ENCODE measurements around the gene CLDND1.
"Not testable (repeated sequence)": the region's sequence is repeated elsewhere in the genome, so short reads cannot be mapped to it uniquely, and the experiment has no call there.

CLDND1 gene

GRCh38 chr3:98564282-98565005, 41.7 kb upstream of the CLDND1 start:
- TF ChIP-seq CTCF (IDR thresholded peaks at IDR 0.05; ENCODE audit: insufficient read depth, low read length, poor library complexity, severe bottlenecking): no peak
- peak; percentile 57 for DNase-seq (ENCODE audit: extremely low read depth, insufficient read length)
- 0 out of 2 replicates have a peak overlapping the region, but pooled peaks have one; percentile 28 for H3K4me3 ChIP-seq (replicated peaks; ENCODE audit: low read depth, low read length)
- H3K27me3 ChIP-seq (replicated peaks; ENCODE audit: control insufficient read depth, insufficient read depth, low read length): no peaks in the 10 kb centered on the region
- H3K36me3 ChIP-seq (ENCODE audit: control insufficient read depth, insufficient read depth, low read length): no peaks in the 10 kb centered on the region

- DNase-seq (ENCODE audit: extremely low read depth, insufficient read length): peak; percentile 78
- H3K4me3 ChIP-seq (replicated peaks; ENCODE audit: low read depth, low read length): peak overlapping the region; percentile 69
- no peak for TF ChIP-seq CTCF (IDR thresholded peaks at IDR 0.05; ENCODE audit: insufficient read depth, low read length, poor library complexity, severe bottlenecking)
These were observed 41.1 kb upstream of the CLDND1 start for GRCh38 chr3:98563661-98564281.

GRCh38 chr3:98561727-98562521, 39.2 kb upstream of the CLDND1 start:
- peak; percentile 41 for DNase-seq (ENCODE audit: extremely low read depth, insufficient read length)
- H3K4me3 ChIP-seq (replicated peaks; ENCODE audit: low read depth, low read length): peak overlapping the region; percentile 69
- TF ChIP-seq CTCF (IDR thresholded peaks at IDR 0.05; ENCODE audit: insufficient read depth, low read length, poor library complexity, severe bottlenecking): no peak
- H3K36me3 ChIP-seq (ENCODE audit: control insufficient read depth, insufficient read depth, low read length): no peaks in the 10 kb centered on the region
- no peaks in the 10 kb centered on the region for H3K27me3 ChIP-seq (replicated peaks; ENCODE audit: control insufficient read depth, insufficient read depth, low read length)

More at GRCh38 chr3:98563661-98564281, 41.1 kb upstream of the CLDND1 start:
- Histone ChIP-seq H3K36me3 (ENCODE audit: control insufficient read depth, insufficient read depth, low read length) (no peaks in the 10 kb centered on the region), H3K27me3 (replicated peaks; ENCODE audit: control insufficient read depth, insufficient read depth, low read length) (no peaks in the 10 kb centered on the region)

GRCh38 chr3:98560911-98561310, 38.2 kb upstream of the CLDND1 start:
- Histone ChIP-seq H3K36me3 (ENCODE audit: control insufficient read depth, insufficient read depth, low read length) (no peaks in the 10 kb centered on the region), H3K4me3 (replicated peaks; ENCODE audit: low read depth, low read length) (peak overlapping the region; percentile 69), H3K27me3 (replicated peaks; ENCODE audit: control insufficient read depth, insufficient read depth, low read length) (no peaks in the 10 kb centered on the region)
- TF ChIP-seq CTCF (IDR thresholded peaks at IDR 0.05; ENCODE audit: insufficient read depth, low read length, poor library complexity, severe bottlenecking): no peak
- DNase-seq (ENCODE audit: extremely low read depth, insufficient read length): peak; percentile 44

- H3K27me3 ChIP-seq (replicated peaks; ENCODE audit: control insufficient read depth, insufficient read depth, low read length); DNase-seq (ENCODE audit: extremely low read depth, insufficient read length); H3K36me3 ChIP-seq (ENCODE audit: control insufficient read depth, insufficient read depth, low read length): not testable (repeated sequence)
- H3K4me3 ChIP-seq (replicated peaks; ENCODE audit: low read depth, low read length): peak overlapping the region; percentile 37
These were observed 37.1 kb upstream of the CLDND1 start for GRCh38 chr3:98559769-98560168.

Measured in GM06990 (cell line).